ENCODE data around the gene CHI3L2. TPM values are rescaled to one million over a fixed set of nuclear protein-coding genes. Genes with fewer than 3 reads are reported as not detected.

The CHI3L2 gene, protein sequence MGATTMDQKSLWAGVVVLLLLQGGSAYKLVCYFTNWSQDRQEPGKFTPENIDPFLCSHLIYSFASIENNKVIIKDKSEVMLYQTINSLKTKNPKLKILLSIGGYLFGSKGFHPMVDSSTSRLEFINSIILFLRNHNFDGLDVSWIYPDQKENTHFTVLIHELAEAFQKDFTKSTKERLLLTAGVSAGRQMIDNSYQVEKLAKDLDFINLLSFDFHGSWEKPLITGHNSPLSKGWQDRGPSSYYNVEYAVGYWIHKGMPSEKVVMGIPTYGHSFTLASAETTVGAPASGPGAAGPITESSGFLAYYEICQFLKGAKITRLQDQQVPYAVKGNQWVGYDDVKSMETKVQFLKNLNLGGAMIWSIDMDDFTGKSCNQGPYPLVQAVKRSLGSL
- total RNA-seq (2014; rRNA removed; shearing (Covaris generic)): 0.53 and 1.6 TPM in 2 replicates

DNA sequence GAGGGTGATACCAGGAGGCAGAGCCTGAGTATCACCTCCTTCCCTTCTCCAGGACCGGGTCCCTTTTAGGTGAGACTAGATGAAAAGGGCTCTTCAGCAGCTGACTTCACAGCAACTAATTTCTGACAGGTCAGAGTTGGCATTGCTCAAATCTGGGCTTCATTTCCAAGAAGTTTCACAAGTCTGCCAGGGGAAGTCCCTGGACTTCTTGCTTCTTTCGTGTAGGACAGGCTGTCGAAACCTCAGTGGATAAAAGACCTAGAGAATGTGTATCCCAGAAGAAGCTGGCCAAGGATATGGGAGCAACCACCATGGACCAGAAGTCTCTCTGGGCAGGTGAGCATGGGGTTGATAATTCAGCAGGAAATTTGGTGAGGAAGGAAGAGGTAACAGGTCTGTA is at the start of gene CHI3L2:
CHI3L2 (plus strand) TSS at position 280 of the 400 bp plus-strand sequence; CDS start at position 297, 17 bp downstream.
- no peaks in the 10 kb centered on the region for H3K36me3 ChIP-seq
- H3K9me3 ChIP-seq (replicated peaks): no peaks in the 10 kb centered on the region
- peaks cover 22% of the 10 kb centered on the region for H3K4me1 ChIP-seq
- no peak within 1 kb of the TSS for H3K4me3 ChIP-seq
- DNase-seq: no peak
- H3K27me3 ChIP-seq: no peaks in the 10 kb centered on the region
- H3K27ac ChIP-seq: peak within 1 kb of the TSS; percentile 80

DNA sequence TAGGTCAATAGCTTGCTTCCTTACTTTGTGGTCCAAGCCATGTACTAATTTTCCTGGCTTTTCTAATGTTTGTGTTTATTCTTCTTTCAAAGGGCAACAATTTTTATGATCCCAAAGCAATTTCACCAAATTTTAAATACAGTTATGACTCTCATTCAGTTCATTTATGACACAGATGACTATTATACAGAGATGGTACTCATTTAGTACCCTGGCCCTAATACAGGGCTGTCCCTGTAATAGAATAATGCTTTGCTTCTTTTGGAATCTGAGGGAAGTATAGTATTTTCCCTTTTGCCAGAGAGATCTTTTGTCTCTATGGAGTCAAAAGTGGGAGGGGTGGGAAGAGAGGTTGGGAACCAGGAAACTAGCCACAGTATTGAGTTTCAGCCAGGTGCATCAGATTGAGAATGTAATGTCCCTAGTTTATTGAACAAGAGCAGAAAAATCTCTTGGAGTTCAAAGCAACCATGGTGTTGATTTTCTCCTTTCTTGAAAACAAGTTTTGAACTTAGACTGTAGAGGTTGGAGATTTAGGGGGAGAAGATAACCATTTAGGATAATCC is 47.5 kb upstream of the CHI3L2 start:
- no peaks in the 10 kb centered on the region for H3K9me3 ChIP-seq (replicated peaks)
- no peak overlapping the region for H3K4me3 ChIP-seq
- H3K27me3 ChIP-seq: no peaks in the 10 kb centered on the region
- no peaks in the 10 kb centered on the region for H3K4me1 ChIP-seq
- H3K36me3 ChIP-seq: peaks cover 30% of the 10 kb centered on the region
- H3K27ac ChIP-seq: no peak overlapping the region
- DNase-seq: no peak

DNA sequence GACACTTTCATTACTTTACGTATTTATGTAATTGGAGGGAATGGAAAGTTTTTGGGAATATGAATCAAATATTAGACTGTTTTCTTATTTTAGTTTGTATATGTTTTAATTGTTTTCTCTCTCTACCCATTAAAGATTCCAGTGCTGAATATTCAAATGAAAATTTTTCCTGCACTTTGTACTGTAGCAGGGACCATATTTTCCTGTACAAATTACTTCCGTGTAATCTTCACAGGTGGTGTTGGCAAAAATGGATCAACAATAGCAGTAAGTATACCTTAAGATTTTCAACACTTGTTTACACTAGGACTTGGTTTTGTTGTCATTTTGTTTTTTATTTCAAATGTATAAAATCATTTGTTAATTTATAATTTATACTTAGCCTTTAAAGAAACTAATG is 45.5 kb upstream of the CHI3L2 start:
- H3K4me1 ChIP-seq: no peaks in the 10 kb centered on the region
- H3K27me3 ChIP-seq: no peaks in the 10 kb centered on the region
- DNase-seq: no peak
- H3K36me3 ChIP-seq: peaks cover 28% of the 10 kb centered on the region
- no peak overlapping the region for H3K4me3 ChIP-seq
- H3K27ac ChIP-seq: no peak overlapping the region
- no peaks in the 10 kb centered on the region for H3K9me3 ChIP-seq (replicated peaks)

DNA sequence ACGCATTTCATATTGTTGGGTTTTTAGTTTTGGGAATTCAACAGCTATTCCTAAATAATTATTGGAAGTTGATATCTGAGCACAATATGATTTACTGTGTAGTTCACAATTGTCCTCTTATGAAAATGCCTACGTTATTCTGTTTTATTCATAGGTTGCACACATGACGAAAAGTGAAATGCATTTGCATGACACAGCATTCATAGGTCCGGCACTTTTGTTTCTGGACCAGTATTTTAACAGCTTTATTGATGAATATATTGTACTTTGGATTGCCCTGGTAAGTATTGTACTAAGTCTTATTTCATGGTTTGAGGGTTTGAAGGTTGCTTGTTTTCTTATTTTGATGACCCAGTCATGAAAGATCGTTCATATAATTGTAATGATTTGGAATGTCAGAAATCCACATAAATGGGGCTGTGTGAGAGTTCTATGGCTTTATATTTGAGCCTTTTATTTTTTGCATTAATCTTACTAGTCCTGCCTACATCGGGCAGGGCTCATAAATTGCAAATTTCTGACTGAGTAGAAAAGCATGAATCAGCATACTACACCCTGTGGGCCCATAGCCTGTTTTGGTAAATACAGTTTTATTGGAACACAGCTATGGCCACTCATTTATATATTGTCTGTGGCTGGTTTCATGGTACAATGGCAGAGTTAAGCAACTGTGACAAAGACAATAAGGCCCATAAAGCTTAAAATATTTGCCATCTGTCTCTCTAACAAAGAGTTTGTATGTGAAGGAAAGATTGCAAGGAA is 44.0 kb upstream of the CHI3L2 start:
- no peak for DNase-seq
- H3K27me3 ChIP-seq: no peaks in the 10 kb centered on the region
- H3K36me3 ChIP-seq: peaks cover 36% of the 10 kb centered on the region
- H3K4me1 ChIP-seq: no peaks in the 10 kb centered on the region
- H3K27ac ChIP-seq: no peak overlapping the region
- no peak overlapping the region for H3K4me3 ChIP-seq
- H3K9me3 ChIP-seq (replicated peaks): no peaks in the 10 kb centered on the region

DNA sequence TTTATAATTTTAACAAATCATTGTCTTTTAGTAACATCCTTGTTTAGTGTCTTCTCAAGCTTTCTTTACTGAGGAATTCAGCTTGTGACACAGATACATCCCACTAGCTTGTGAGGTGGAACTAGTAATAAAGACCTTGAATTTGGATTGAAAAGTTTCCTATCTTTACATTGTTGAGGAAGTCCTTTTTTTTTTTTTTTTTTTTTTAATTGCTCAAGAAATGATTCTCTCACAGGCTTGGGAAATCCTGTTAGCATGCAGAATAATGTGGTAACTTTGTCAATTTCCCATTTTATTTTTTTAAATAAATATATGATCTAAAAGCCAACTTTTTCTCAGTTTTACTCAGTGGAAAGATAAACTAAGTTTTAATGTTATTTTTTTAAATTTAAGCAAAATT is 42.9 kb upstream of the CHI3L2 start:
- H3K27ac ChIP-seq: no peak overlapping the region
- DNase-seq: no peak
- H3K4me1 ChIP-seq: no peaks in the 10 kb centered on the region
- H3K27me3 ChIP-seq: no peaks in the 10 kb centered on the region
- no peaks in the 10 kb centered on the region for H3K9me3 ChIP-seq (replicated peaks)
- H3K36me3 ChIP-seq: peaks cover 31% of the 10 kb centered on the region
- H3K4me3 ChIP-seq: no peak overlapping the region

DNA sequence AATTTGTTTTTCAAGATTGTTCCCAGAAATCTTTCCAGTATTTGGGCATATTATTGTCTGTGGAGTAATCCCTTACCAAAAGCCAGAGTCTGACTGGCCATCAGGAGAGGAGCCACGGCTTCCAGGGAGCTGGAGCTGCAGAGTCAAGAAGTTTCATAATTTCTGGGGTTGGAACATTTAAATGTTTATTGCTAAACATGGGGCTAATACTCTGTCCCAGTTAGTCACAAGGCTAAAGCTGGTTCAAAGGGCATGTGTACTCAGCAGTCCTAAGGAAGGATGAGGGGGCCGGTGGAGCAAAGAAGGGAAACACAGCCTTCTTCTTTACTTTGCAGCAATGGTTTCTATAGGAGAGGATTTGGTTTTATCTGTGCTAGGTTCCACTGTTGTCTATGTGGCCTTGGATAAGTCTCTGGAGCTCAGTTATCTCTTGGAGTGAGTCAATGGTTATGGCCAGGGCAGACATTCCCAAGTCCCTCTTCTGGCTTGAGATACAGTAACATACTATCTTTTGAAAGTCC is 36.5 kb upstream of the CHI3L2 start:
- Histone ChIP-seq H3K27ac (no peak overlapping the region), H3K9me3 (replicated peaks) (no peaks in the 10 kb centered on the region), H3K36me3 (peaks cover 12% of the 10 kb centered on the region), H3K4me1 (no peaks in the 10 kb centered on the region), H3K4me3 (no peak overlapping the region), H3K27me3 (no peaks in the 10 kb centered on the region)
- DNase-seq: no peak

DNA sequence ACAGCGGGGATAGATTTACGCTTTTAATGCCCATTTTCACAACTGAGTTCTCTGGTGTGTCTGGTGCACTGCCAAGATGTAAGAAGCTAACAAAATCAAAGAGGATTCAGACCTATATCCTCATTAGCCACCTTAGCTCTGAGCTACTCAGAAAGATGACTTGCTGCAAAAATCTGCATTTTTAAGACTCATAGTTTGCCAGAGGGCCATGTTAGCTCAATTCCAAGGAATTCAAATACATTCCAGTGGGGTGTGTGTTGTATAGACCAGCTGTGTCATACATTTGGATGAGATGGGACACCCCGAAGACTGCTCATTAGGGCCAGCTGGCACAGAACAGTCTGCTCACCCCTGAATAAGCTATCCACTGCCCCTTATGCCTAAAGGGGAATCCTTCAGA is 36.0 kb upstream of the CHI3L2 start:
- Histone ChIP-seq H3K4me1 (no peaks in the 10 kb centered on the region), H3K27ac (no peak overlapping the region), H3K36me3 (peaks cover 10% of the 10 kb centered on the region), H3K27me3 (no peaks in the 10 kb centered on the region; the same call in 1 of the 2 replicates), H3K9me3 (replicated peaks) (no peaks in the 10 kb centered on the region), H3K4me3 (no peak overlapping the region)
- no peak for DNase-seq

DNA sequence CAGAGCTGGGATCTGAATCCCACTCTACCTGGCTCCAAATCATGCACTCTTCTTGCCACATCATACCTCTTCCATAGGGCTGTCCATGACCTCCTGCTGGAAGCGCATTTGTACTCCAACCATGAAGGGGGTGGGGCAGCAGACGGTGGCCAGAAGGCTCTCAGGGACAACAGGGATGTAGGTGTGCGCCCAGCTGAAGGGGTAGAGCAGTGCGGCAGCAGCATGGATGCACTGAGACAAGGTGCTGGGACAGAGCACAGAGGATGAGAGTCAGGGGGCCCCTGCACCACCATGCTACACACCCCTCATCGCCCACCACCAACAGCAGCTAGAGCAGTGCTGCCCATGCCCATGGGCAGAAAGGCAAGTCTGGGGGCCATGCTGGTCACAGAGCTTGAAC is 35.4 kb upstream of the CHI3L2 start:
- Histone ChIP-seq H3K27ac (no peak overlapping the region), H3K4me3 (no peak overlapping the region), H3K36me3 (peaks cover 9% of the 10 kb centered on the region), H3K4me1 (no peaks in the 10 kb centered on the region), H3K9me3 (replicated peaks) (no peaks in the 10 kb centered on the region), H3K27me3 (no peaks in the 10 kb centered on the region; the same call in 1 of the 2 replicates)
- DNase-seq: no peak

DNA sequence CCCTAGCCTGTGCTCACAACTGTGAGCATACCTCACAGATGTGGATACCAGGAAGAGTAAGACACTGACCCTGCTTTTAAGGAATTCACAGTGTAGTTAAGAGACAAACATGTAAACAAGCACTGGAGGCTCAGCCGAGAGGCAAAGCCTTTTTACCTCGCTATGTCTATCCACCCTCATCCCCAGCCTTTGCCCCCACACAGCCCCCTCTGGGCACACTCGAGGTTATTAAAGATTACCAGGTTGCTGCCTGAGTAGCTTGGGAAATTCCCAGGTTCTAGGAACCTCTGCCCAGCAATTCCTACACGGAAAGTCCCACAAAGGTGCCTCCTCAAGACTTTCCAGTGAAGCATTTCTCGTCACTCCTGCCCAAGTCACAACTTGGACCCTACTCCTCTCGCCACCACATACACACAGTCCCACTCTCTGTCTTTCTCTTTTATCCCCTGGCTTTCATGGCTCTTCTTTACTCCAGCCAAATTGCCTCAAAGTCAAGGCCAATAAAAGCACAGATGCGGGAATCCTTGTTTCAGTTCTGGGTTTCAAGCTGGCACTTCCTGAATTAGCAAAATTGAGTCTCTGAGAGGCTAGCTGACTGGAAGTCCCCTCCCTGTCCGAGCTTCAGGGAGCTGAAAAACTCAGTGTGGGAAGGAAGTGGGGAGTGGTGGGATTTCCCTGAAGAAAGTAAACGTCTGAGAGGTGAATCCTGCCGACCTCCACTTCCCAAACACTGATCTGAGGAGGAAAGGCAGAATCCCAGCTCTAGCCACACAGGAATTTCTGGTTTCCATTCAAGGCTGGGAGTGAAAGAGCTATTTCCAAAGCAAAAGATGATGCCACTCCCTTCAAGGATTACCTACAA is 34.6 kb upstream of the CHI3L2 start:
- Histone ChIP-seq H3K27ac (no peak overlapping the region), H3K27me3 (no peaks in the 10 kb centered on the region; the same call in 1 of the 2 replicates), H3K4me1 (no peaks in the 10 kb centered on the region), H3K4me3 (no peak overlapping the region), H3K36me3 (peaks cover 5% of the 10 kb centered on the region), H3K9me3 (replicated peaks) (no peaks in the 10 kb centered on the region)
- DNase-seq: no peak

DNA sequence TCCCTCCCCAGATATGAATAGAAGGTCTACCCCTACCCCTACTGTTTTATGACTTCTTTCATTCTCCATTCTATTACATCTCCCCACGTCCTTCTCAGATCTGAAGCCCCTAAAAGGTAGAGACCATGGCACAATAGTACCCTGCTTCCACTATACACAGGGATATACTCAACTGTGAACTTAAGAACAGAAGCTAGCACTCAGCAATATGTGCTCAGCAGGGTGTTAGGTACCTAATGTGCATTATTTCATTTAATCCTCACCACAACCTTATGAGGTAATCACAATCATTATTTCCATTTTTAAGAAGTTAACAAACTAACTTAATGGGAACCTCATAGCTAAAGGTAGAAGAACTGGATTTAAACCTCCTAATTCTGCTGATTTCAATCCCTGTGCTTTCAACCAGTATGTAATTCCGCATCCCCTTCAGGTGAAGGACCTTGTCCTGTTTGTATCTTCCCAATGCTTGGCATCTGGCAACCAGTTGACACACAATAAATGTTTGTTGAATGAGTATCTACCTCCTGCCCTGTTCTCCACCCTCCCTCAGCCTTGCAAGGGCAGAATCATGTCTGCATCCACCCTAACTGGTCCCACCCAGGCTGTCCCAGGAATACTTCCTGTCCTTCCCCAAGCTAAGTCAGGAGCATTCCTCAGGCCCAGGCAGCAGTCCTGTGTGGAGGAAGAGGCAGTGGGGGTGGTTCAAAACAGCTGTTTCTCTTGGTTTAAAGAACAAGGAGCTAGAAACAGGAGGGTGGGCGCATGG is 33.6 kb upstream of the CHI3L2 start:
- no peaks in the 10 kb centered on the region for H3K9me3 ChIP-seq (replicated peaks)
- H3K36me3 ChIP-seq: no peaks in the 10 kb centered on the region
- DNase-seq: no peak
- no peaks in the 10 kb centered on the region for H3K4me1 ChIP-seq
- no peaks in the 10 kb centered on the region; the same call in 1 of the 2 replicates for H3K27me3 ChIP-seq
- no peak overlapping the region for H3K27ac ChIP-seq
- H3K4me3 ChIP-seq: no peak overlapping the region

DNA sequence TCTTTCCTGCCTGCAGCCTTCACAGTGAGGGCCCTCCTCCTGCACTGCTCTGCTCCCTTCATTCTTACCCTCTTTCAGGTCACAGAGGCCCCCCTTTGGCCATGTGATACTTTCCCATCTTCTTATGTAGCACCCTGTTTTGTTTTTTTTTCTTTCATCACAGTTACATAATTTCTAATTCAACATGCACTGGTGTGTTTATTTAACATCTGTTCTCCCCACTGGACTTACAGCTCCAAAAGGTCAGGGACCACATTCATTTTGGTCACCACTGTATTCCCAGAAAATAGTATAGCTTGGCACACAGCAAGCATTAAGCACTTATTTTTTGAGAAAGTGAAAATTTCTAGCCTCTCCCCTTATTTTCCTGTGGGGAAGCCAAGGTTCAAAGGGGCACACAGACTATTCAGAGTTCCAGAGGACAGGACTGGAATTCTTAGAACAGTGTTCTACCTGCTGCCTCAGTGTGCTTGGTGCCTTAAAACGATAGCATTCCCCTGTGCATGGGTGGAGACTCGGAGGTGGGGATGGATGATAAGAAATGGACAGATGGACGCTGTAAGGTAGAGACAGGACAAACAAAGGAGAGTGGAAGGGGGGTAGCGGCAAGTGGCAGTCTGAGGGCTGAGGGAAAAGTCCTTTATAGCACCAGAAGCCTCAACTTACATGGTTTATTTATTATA is 32.4 kb upstream of the CHI3L2 start:
- H3K4me3 ChIP-seq: no peak overlapping the region
- H3K27me3 ChIP-seq: no peaks in the 10 kb centered on the region; the same call in 1 of the 2 replicates
- no peak for DNase-seq
- no peaks in the 10 kb centered on the region for H3K9me3 ChIP-seq (replicated peaks)
- no peaks in the 10 kb centered on the region for H3K4me1 ChIP-seq
- H3K36me3 ChIP-seq: no peaks in the 10 kb centered on the region
- H3K27ac ChIP-seq: no peak overlapping the region

DNA sequence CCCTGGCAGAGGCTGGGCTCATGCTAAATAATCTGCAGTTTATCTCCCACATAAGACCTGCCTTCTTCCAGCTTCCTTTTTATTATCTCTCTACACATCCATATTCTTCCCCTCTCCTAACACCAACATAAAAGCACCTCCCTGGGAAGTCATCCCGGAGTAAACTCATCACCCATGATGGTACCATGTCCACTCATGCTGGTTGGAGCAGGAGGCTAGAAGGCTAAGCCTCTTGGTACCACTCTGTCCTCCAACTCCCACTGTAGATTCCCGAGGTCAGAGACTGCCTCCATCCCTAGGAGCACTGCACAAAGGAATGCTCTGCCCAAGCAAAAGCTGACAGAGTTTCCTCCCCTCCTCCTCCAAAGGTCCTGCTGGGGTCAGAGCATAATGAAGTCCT is 31.3 kb upstream of the CHI3L2 start:
- no peaks in the 10 kb centered on the region for H3K4me1 ChIP-seq
- no peak for DNase-seq
- H3K36me3 ChIP-seq: no peaks in the 10 kb centered on the region
- no peaks in the 10 kb centered on the region for H3K9me3 ChIP-seq (replicated peaks)
- H3K27me3 ChIP-seq: no peaks in the 10 kb centered on the region; the same call in 1 of the 2 replicates
- H3K27ac ChIP-seq: no peak overlapping the region
- no peak overlapping the region for H3K4me3 ChIP-seq

DNA sequence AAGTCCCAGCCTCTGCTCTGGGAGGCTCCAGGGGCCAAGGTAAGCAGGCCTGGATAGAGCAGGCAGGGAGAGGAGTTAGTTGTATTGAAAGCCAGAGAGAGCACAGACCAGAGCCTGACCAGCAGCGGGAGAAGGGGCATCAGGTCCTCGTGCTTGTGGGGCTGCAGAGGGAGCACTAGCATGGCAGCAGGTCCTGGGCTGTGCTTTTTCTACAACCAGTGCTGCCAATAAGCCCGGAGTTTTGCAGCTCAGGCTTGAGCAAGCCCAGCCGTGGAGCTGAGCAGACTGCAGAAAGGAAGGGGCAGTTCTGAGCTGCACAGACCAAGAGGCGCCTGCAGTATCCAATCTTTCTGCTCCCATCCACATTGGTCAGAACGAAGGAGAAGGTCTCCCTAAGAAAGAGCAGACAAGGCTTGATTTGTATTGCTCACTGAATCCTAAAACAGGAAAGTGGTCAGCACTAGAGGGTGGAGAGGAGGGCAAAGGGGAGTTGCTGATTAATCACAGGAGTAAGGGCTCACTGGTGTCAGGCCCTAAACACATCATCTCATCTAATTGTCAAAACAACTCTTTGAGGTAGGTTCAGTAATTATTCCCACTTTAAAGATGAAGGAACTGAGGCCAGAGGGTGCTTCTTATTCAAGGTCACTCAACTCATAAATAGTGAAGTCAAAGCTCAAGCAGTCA is 29.8 kb upstream of the CHI3L2 start:
- Histone ChIP-seq H3K27ac (no peak overlapping the region), H3K9me3 (replicated peaks) (no peaks in the 10 kb centered on the region), H3K4me1 (peaks cover 4% of the 10 kb centered on the region; the same call in 1 of the 2 replicates), H3K4me3 (no peak overlapping the region), H3K36me3 (no peaks in the 10 kb centered on the region), H3K27me3 (no peaks in the 10 kb centered on the region; the same call in 1 of the 2 replicates)
- peak; percentile 14 to 26 for DNase-seq

Data from SJCRH30 (cell line).